ENCODE data around the gene ABCG2.
"Not testable (repeated sequence)": the region's sequence is repeated elsewhere in the genome, so short reads cannot be mapped to it uniquely, and the experiment has no call there.

Gene ABCG2

GRCh38 chr4:88109123-88109881 is 49.1 kb downstream of the ABCG2 start:
- DNase-seq: no peak

GRCh38 chr4:88108747-88109122 is 49.7 kb downstream of the ABCG2 start:
- DNase-seq: no peak

GRCh38 chr4:88108108-88108465 is 50.4 kb downstream of the ABCG2 start:
- not testable (repeated sequence) for DNase-seq

- no peak for DNase-seq
These were observed 50.9 kb downstream of the ABCG2 start for GRCh38 chr4:88107406-88108107.

- DNase-seq: no peak
These were observed 52.2 kb downstream of the ABCG2 start for GRCh38 chr4:88106205-88106604.

- DNase-seq: no peak
These were observed 53.4 kb downstream of the ABCG2 start for GRCh38 chr4:88104902-88105610.

- no peak for DNase-seq
These were observed 56.4 kb downstream of the ABCG2 start for GRCh38 chr4:88102026-88102425.

GRCh38 chr4:88101165-88101564 is 57.3 kb downstream of the ABCG2 start:
- DNase-seq: no peak

GRCh38 chr4:88098993-88099752 is 59.3 kb downstream of the ABCG2 start:
- DNase-seq: no peak

GRCh38 chr4:88097781-88098180 is 60.7 kb downstream of the ABCG2 start:
- no peak for DNase-seq

GRCh38 chr4:88097301-88097700 is 61.1 kb downstream of the ABCG2 start:
- DNase-seq: no peak

- DNase-seq: no peak
These were observed 64.6 kb downstream of the ABCG2 start for GRCh38 chr4:88093874-88094273.

- no peak for DNase-seq
These were observed 67.1 kb downstream of the ABCG2 start for GRCh38 chr4:88091378-88091777.

- no peak for DNase-seq
These were observed 67.5 kb downstream of the ABCG2 start for GRCh38 chr4:88090898-88091297.

- DNase-seq: no peak
These were observed 71.4 kb downstream of the ABCG2 start for GRCh38 chr4:88087004-88087403.

- no peak for DNase-seq
These were observed 77.8 kb downstream of the ABCG2 start for GRCh38 chr4:88080626-88081025.

GRCh38 chr4:88078579-88078978 is 79.9 kb downstream of the ABCG2 start:
- DNase-seq: no peak

- no peak for DNase-seq
These were observed 80.4 kb downstream of the ABCG2 start for GRCh38 chr4:88077911-88078524.

- DNase-seq: no peak
These were observed 83.1 kb downstream of the ABCG2 start for GRCh38 chr4:88075336-88075735.

- DNase-seq: no peak
These were observed 88.4 kb downstream of the ABCG2 start for GRCh38 chr4:88070031-88070430.

GRCh38 chr4:88064410-88064809 is 94.0 kb downstream of the ABCG2 start:
- no peak for DNase-seq

GRCh38 chr4:88063634-88064296 is 94.7 kb downstream of the ABCG2 start:
- DNase-seq: no peak
